AG04449 (cell line): ENCODE results near the gene RTKN2.

Source experiments
- CTCF ChIA-PET: fragments of 350-600 bp; formaldehyde crosslinking; extraction: SDS; loops from one replicate; lab custom pipeline; 2021; ENCODE audit warnings: antibody characterized with exemption; lab: Yijun Ruan, JAX
- POLR2A ChIA-PET: fragments of 400-600, 350-600 bp; formaldehyde crosslinking; extraction: SDS; loops from one replicate; lab custom pipeline; 2020; ENCODE audit warnings: antibody characterized with exemption, inconsistent platforms; lab: Yijun Ruan, JAX
- DNase-seq: peaks from one replicate; pipeline ENCODE4 v3.0.0-alpha.2; 2010; ENCODE audit warnings: low read depth, low spot score
- H3K4me3 ChIP-seq: 2 replicates; pipeline ENCODE4 v1.5.1; 2011; ENCODE audit warnings: low read depth, mild to moderate bottlenecking, control low read depth, low read length
- TF ChIP-seq, protein P1 (sequence below): IDR thresholded peaks from one replicate; pipeline ENCODE4 v1.5.1; 2011; ENCODE audit warnings: mild to moderate bottlenecking, moderate library complexity, low read length, control low read depth, inconsistent platforms; ENCODE audit not compliant: insufficient read depth; ENCODE audit errors: missing control alignments

The RTKN2 gene

DNA sequence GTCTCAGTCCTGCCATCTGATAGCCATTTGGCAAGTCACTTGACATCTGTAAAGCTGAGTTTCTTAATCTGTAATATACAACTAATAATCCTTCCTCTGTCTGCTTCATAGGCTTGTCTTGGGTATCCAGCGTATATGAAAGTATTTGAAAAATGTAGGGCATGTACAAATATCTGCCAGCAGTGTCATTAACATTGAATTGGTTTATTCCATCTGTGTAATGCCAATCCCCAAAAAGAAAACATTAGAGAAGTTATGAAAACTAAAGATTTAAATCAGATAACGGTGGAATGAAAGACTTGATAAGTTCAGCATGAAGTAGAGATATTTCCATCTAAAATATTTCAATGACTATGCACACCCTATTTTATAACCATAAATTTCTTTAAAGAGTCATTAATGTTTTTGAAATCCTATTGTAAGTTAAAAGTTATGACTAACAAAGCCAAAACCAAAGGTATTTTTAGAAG is 9.8 kb upstream of the RTKN2 start:
- peak; percentile 58 for DNase-seq
- TF ChIP-seq, protein P1, sequence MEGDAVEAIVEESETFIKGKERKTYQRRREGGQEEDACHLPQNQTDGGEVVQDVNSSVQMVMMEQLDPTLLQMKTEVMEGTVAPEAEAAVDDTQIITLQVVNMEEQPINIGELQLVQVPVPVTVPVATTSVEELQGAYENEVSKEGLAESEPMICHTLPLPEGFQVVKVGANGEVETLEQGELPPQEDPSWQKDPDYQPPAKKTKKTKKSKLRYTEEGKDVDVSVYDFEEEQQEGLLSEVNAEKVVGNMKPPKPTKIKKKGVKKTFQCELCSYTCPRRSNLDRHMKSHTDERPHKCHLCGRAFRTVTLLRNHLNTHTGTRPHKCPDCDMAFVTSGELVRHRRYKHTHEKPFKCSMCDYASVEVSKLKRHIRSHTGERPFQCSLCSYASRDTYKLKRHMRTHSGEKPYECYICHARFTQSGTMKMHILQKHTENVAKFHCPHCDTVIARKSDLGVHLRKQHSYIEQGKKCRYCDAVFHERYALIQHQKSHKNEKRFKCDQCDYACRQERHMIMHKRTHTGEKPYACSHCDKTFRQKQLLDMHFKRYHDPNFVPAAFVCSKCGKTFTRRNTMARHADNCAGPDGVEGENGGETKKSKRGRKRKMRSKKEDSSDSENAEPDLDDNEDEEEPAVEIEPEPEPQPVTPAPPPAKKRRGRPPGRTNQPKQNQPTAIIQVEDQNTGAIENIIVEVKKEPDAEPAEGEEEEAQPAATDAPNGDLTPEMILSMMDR = no peak
- POLR2A ChIA-PET = no interaction called here
- no peak overlapping the region for H3K4me3 ChIP-seq
- CTCF ChIA-PET = interaction anchor here (1.5 to 2.5 kb wide), 2 partner anchors 14 to 159 kb away, joined by 5 to 7 read pairs; no protein-coding TSS in a partner anchor

DNA sequence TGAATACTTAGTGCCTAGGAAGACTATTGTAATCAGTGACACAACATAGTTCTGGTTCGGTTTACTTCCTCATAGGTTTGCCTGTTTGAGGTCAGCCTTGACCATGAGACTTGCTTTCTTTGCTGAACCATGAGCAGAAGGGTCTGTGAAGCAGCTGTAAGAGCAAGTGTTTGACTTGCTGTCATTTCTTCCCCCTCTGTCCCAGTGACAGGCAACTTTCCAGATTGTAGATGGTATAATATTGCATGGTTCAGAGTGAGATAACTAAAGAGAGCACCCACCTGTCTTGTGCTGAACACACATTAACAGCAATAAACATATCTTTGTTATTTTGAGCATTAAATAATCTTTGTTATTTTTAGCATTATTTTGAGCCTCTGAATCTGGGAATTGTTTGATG is 9.3 kb upstream of the RTKN2 start:
- POLR2A ChIA-PET = no interaction called here
- no peak for DNase-seq
- CTCF ChIA-PET = interaction anchor here (1.5 to 2.5 kb wide), 2 partner anchors 13 to 159 kb away, joined by 5 to 7 read pairs; no protein-coding TSS in a partner anchor
- H3K4me3 ChIP-seq = no peak overlapping the region
- TF ChIP-seq, protein P1 = no peak

DNA sequence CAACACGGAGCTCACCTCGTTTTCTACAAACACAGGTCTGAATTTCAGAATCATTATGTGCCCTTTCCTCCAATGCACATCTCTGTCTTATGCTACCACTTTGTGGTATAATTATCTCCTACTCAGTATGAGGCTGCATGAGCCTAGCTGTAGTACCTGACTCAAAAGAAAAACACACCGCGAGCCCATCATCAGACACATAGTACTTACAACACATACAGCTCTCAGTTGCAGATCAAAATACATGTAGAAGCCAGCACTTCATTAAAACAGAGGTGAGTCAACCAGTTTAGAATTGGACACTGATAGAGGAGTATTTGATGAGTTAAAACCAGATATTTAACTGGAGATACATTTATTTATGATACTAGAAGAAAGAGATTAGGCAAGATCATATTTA is 1.4 kb upstream of the RTKN2 start:
- TF ChIP-seq, protein P1 = no peak
- no peak overlapping the region for H3K4me3 ChIP-seq
- POLR2A ChIA-PET = no interaction called here
- CTCF ChIA-PET = interaction anchor here (1.0 kb wide), 1 partner anchor 168 kb away, joined by 4 read pairs; no protein-coding TSS in a partner anchor
- no peak for DNase-seq

DNA sequence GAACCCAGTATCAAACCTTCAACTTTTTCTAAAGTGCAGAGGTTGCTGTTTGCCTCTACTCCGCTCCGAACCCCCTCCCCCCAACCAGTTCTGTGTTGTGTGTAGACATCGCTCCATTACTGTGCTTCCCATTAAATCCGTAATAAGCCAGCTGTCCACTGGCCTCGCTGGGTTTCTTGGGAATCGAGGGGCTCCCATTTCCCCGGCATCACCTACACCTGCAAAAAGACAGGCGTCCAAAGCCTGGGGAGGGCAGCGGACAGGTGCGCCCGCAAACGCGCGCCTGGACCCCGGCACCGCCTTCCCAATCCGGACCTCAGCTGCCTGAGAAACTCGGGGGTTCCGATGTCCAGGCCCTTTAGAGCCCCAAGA is 631 bp downstream of the RTKN2 start:
- TF ChIP-seq, protein P1 = no peak
- H3K4me3 ChIP-seq = peak overlapping the region; percentile 76
- CTCF ChIA-PET = interaction anchor here (1.1 to 1.7 kb wide), 6 partner anchors 23 to 890 kb away, joined by 3 to 7 read pairs (median 4); no protein-coding TSS in a partner anchor
- DNase-seq = no peak
- POLR2A ChIA-PET = no interaction called here

DNA sequence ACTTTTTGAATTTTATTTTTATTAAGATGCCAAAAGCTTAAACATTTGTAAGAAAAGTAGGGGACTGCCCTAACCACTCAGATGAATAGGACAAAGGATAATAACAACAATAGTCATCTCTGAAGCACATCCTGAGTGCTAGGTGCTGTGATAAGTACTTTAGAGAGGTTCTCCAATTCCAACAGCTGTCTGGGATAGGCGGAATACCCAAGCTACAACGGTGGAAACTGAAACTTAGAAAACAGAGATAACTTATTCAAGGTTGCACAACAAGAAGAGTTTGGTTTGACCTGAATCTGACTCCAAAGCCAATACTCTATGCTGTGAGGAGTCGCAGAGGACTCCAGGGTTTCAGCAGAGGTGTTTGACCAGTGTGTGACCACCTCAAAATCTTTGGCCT is 2.0 kb downstream of the RTKN2 start:
- TF ChIP-seq, protein P1 = no peak
- CTCF ChIA-PET = interaction anchor here (0.8 to 9.0 kb wide), 9 partner anchors 14 to 817 kb away, joined by 3 to 80 read pairs (median 4); no protein-coding TSS in a partner anchor
- H3K4me3 ChIP-seq = no peak overlapping the region
- POLR2A ChIA-PET = no interaction called here
- DNase-seq = no peak

DNA sequence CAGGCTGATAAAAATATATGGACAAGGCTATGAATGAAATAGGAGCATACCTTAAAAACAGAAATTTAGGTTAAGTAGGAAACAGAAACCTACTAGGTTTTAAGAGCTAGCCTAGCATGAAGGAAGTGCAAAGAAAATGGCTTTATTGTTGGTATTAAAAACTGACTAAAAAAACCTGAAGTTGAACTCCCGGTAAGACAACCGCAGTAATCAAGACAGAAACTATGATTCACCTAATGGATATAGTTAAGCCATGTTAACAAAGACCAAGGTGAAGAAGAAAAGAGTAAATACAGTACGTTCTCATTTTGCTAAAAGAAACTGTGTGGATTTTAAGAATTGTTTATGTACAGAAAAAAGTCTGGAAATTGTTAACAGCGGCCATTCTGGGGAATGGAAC is 2.5 kb downstream of the RTKN2 start:
- ChIA-PET CTCF (interaction anchor here (0.8 to 9.0 kb wide), 12 partner anchors 9 to 817 kb away, joined by 3 to 80 read pairs (median 6); no protein-coding TSS in a partner anchor), POLR2A (no interaction called here)
- DNase-seq = no peak
- TF ChIP-seq, protein P1 = no peak
- H3K4me3 ChIP-seq = no peak overlapping the region
